ENCODE data around the gene WDR72. TPM values are rescaled to one million over a fixed set of nuclear protein-coding genes. Genes with fewer than 3 reads are reported as not detected.

The WDR72 gene
- total RNA-seq, 1 donor from 2014 or later: 2.0 TPM

DNA sequence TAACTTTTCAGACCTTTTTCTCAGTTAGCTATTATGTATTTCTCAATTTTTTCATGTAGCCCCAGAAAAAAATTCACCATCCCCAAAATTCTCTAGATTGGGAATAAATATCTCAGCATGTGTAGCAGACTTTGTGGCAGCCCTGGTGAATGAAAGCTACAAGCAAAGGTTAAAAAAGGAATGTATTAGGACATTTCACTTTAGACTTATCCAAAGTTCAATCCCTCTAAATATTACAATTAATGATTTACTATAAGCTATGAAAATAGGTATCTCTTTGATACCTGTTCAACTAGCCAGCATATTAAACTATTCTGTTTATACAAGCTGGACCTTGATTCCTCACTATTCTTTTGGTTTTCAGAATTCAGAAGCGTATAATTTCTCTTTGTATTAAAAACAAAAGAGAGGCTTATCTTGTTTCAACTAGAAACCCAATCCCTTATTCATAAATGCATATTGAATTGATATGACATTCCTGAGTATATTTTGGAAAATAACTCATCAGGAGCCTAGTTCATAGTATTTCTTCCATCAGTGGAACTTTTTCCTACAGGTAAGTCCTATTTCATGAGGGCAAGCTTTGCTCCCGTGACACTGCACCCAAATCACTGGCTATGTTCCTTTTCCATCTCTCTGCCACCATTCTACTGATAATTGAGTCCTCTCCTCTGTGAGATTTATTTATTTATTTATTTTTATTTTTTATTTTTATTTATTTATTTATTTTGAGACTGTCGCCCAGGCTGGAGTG is 38.0 kb downstream of the WDR72 start:
- Mint-ChIP-seq H3K27me3 (peaks cover 14% of the 10 kb centered on the region), H3K9me3 (no peaks in the 10 kb centered on the region), H3K4me3 (no peak overlapping the region), H3K27ac (no peak overlapping the region), H3K4me1 (ENCODE audit: unreplicated experiment) (no peaks in the 10 kb centered on the region), H3K36me3 (no peaks in the 10 kb centered on the region)
- no peak for DNase-seq (ENCODE audit: extremely low spot score, unreplicated experiment)
- TF ChIP-seq CTCF (conservative IDR thresholded peaks at IDR 0.05): no peak

DNA sequence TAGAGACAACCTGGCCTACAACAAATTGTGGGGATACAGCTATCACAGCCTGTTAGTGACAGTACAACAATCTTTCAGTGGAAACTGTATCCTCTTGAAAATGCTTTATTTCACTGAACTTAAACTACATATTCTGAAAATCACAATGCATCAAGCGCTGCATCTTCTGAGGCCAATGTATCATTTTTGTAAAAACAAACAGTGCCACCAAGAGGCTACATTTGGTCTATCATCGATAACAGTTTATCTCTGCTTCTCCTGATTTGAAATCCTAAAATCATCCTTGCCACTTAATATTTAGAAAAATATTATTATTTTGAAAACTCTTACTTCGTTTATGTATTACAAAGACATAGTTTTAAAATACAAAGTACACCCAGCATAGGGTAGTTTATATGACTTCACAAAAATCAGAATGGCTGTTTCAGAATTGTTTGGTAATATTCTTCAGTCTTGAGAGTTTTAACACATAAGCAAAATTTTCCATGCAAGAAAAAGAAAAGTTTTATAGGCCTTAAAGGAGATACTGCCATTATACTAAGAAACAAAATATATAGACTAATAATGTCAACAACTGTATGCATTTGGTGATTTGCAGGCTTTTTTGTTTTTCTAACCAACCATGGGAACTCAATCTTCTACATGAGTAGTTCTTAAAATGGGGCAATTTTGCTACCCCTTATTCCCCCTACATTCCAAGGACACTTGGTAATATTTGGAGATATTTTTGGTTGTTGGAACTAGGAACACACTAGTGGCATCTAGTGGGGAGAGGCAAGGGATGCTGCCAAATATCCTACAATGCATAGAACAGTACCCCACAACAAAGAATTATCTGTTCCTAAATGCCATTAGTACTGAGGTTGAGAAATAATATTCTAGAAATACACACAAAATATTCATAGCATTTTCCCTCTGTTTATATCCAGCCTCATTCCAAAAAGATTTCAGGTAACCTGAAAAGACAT is 42.3 kb downstream of the WDR72 start:
- no peak overlapping the region for H3K27ac Mint-ChIP-seq
- peaks cover 23% of the 10 kb centered on the region for H3K27me3 Mint-ChIP-seq
- H3K4me3 Mint-ChIP-seq: no peak overlapping the region
- TF ChIP-seq CTCF (conservative IDR thresholded peaks at IDR 0.05): peak; percentile 70
- no peak for DNase-seq (ENCODE audit: extremely low spot score, unreplicated experiment)
- H3K9me3 Mint-ChIP-seq: no peaks in the 10 kb centered on the region
- H3K36me3 Mint-ChIP-seq: no peaks in the 10 kb centered on the region
- no peaks in the 10 kb centered on the region for H3K4me1 Mint-ChIP-seq (ENCODE audit: unreplicated experiment)

- no peak overlapping the region for H3K4me3 Mint-ChIP-seq
- no peak for TF ChIP-seq CTCF (conservative IDR thresholded peaks at IDR 0.05)
- H3K36me3 Mint-ChIP-seq: no peaks in the 10 kb centered on the region
- H3K9me3 Mint-ChIP-seq: no peaks in the 10 kb centered on the region
- H3K27ac Mint-ChIP-seq: no peak overlapping the region
- H3K27me3 Mint-ChIP-seq: peaks cover 12% of the 10 kb centered on the region
- H3K4me1 Mint-ChIP-seq (ENCODE audit: unreplicated experiment): peaks cover 6% of the 10 kb centered on the region
- no peak for DNase-seq (ENCODE audit: extremely low spot score, unreplicated experiment)
These were observed 46.2 kb downstream of the WDR72 start for GRCh38 chr15:53713218-53713617.

DNA sequence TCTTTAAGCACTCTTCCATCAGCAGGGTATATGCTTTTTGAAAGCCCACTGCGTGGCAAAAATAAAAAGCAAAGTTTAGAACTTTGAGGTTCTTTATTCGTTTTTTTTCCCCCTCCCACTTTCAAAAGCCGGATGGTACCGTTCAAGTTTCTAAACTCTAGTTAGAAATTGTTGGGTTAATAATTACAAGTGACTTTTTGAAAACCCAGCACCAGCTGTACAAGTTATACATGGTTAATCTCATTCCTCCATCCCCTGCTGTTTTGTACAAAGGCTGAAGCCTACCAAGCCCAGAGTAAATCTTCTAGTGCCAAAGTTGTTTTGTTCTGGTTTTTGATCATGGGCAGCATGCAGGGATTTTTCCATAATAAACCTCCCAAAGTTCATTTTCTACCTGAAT is 48.6 kb downstream of the WDR72 start:
- no peak for TF ChIP-seq CTCF (conservative IDR thresholded peaks at IDR 0.05)
- no peak for DNase-seq (ENCODE audit: extremely low spot score, unreplicated experiment)
- Mint-ChIP-seq H3K27ac (no peak overlapping the region), H3K4me3 (peak overlapping the region; percentile 0), H3K9me3 (no peaks in the 10 kb centered on the region), H3K27me3 (peaks cover 13% of the 10 kb centered on the region), H3K4me1 (ENCODE audit: unreplicated experiment) (peaks cover 6% of the 10 kb centered on the region), H3K36me3 (no peaks in the 10 kb centered on the region)

DNA sequence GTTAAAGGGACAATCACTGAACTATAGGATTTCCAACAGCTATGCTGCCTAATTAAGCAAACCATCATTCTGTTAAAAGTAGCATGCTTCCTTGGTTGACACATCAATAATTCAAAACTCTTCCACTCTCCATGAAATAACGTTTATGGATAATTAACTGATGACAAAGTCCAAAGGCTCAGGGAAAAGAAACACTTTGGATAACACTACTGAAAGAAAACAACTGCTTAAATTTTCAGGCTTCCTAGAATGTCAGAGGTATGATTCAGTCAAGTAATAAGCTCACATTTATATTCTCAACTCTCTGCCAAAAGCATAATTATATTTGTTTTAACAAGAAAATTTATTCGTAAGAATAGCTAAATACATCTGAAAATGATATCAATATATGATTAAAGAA is 49.6 kb downstream of the WDR72 start:
- Mint-ChIP-seq H3K4me1 (ENCODE audit: unreplicated experiment) (peaks cover 6% of the 10 kb centered on the region), H3K27me3 (peaks cover 6% of the 10 kb centered on the region), H3K36me3 (no peaks in the 10 kb centered on the region), H3K4me3 (no peak overlapping the region), H3K27ac (no peak overlapping the region), H3K9me3 (no peaks in the 10 kb centered on the region)
- no peak for DNase-seq (ENCODE audit: extremely low spot score, unreplicated experiment)
- no peak for TF ChIP-seq CTCF (conservative IDR thresholded peaks at IDR 0.05)
